GM12875 (cell line): ENCODE results near the gene ARHGEF16.

Source experiments
- H3K4me3 ChIP-seq: one replicate; pipeline ENCODE4 v1.5.1; 2011; ENCODE audit warnings: low read depth, low read length, control low read depth
- TF ChIP-seq, protein P1 (sequence below): IDR thresholded peaks from 2 replicates; pipeline ENCODE4 v1.5.1; 2011; ENCODE audit warnings: low read depth, mild to moderate bottlenecking, control low read depth, inconsistent platforms, low read length, moderate library complexity, borderline replicate concordance; ENCODE audit not compliant: insufficient read depth

Gene ARHGEF16

DNA sequence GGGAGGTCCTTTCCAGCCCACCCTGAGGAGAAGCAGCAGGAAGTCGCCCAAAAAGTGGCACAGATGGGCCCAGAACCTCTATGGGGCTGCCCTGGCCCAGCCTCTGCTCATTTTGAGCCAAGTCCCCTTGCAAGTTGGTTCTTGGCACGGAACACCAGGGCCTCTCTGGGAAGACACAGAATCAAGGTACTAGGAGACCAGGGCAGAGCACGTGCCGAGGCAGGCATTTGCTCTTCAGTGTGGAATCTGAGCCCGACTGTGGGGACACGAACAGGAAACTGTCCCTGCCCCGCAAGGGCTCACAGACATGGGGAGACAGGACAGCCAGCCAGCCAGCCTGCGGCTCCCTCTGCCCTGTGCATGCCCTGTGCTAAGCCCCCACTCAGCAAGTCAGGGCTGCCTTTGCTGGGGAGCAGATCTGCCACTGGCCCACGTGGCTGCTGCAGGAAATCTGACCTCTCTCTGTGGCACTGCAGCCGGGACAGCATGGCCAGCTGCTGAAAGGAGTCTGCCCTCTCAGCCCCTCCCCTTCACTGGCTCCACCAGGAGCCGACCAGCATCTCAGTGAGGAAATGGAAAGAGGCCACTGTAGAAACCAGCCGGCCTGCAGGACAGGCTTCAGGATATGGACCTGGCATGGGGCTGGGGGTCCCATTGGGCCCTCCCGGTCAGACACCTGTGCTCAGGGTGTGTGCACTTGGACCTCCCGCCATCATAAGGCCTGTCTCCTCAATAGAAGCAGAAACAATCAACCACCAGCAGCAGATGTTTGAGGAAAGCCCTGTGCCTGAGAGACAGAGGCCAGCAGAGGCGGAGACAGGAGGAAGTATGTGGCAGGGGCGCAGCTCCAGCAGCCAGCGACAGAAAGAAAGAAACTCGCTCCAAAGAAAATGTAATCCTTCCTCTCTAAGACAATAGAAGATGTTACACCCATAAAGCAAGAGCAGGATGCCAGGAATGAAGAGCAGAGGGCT, 3.7 kb downstream of the ARHGEF16 start:
- no peak overlapping the region for H3K4me3 ChIP-seq
- TF ChIP-seq, protein P1, sequence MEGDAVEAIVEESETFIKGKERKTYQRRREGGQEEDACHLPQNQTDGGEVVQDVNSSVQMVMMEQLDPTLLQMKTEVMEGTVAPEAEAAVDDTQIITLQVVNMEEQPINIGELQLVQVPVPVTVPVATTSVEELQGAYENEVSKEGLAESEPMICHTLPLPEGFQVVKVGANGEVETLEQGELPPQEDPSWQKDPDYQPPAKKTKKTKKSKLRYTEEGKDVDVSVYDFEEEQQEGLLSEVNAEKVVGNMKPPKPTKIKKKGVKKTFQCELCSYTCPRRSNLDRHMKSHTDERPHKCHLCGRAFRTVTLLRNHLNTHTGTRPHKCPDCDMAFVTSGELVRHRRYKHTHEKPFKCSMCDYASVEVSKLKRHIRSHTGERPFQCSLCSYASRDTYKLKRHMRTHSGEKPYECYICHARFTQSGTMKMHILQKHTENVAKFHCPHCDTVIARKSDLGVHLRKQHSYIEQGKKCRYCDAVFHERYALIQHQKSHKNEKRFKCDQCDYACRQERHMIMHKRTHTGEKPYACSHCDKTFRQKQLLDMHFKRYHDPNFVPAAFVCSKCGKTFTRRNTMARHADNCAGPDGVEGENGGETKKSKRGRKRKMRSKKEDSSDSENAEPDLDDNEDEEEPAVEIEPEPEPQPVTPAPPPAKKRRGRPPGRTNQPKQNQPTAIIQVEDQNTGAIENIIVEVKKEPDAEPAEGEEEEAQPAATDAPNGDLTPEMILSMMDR = no peak

DNA sequence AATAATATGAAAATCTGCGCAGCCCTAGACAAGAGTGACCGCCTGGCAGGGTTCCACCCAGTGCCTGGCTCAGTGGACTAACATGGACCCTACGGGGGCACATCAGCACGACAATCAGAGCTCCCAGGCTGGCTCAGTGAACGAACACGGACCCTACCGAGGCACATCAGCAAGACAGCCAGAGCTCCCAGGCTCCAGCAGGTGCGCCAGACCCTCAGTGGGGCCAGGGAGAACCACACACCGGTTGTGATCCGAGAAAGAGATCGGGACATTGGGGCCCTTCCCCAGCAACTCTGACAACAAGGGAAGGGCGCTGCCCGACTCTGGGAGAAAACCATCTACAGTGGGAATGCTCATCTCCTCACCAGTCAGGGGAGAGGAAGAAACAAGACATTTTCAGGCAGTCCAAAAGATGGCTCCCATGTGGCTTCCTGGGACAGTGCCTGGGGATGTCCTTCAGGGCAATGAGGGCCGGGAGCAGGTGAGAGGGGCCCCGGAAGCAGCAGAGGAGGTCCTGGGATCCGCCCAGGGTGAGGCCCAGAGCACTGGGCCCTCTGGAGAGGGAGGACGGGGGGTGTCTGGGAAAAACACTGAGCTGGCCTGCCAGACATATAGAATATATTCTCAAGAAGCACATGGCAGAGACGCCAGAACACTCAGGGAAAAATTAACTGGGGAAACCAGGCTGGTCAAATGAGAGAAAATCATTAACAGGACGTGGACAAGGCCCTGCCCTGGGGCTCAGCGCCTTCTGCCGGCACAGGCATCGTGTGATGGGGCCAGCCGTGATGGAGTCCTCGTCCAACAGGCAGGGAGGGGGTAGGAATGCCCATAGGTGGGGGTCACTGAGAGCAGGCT, 4.8 kb downstream of the ARHGEF16 start:
- H3K4me3 ChIP-seq = no peak overlapping the region
- TF ChIP-seq, protein P1 = no peak

DNA sequence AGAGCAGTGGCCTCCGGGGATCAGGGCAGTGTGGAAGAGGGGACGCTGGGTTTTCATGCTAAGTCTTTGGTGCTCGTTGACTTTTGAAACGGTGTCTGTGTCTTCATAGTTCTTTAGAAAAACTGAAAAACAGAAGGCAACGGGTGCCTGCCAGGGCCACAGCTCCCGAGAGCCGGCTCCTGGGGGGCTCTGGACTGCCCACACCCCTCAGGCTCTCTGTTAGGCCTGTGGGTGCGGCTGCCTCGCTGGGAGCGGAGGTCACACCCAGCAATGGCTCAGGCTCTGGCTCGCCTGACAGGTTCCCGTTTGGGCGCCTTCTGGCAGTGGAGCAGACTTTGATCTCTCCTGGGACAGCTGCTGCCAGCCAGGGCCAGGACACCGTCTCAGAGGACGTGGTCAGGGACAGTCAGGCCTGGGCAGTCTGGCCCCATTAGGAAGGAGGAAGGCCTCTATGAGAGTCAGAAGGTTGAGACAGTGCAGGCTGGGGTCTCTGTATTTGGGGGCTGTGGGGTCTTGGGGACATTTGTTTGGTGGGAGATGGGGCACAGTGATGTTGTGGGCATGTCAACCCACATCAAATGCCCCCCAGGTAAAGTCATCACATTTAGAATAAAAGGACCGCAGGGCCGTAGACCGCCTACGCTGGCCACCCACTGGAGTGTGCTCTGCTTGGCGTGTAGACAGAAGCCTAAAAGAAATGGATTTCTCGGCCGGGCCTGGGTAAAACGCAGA, 5.6 kb downstream of the ARHGEF16 start:
- TF ChIP-seq, protein P1 = no peak
- no peak overlapping the region for H3K4me3 ChIP-seq

DNA sequence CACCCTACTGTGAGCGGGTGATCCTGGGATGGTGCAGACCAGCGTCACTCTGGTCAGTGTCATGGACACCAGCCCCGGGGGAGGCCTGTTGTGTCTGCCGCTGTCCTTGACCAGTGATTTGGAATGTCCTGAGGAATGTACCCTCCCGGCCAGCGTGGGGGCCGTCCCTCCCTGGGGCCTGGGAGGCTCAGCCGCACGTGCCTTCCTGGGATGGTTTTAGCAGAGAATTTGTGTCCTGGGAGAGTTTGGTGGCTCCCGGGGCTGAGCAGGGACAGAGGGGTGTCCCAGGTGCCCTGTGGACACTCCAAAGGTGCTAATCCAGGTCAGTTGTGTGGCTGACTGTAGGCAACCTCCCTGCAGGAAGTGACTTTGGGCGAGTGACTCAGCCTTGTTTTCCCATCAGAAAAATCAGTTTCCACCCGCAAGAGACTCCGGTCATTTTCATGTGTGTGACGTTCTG, 6.2 kb downstream of the ARHGEF16 start:
- TF ChIP-seq, protein P1 = no peak
- no peak overlapping the region for H3K4me3 ChIP-seq

DNA sequence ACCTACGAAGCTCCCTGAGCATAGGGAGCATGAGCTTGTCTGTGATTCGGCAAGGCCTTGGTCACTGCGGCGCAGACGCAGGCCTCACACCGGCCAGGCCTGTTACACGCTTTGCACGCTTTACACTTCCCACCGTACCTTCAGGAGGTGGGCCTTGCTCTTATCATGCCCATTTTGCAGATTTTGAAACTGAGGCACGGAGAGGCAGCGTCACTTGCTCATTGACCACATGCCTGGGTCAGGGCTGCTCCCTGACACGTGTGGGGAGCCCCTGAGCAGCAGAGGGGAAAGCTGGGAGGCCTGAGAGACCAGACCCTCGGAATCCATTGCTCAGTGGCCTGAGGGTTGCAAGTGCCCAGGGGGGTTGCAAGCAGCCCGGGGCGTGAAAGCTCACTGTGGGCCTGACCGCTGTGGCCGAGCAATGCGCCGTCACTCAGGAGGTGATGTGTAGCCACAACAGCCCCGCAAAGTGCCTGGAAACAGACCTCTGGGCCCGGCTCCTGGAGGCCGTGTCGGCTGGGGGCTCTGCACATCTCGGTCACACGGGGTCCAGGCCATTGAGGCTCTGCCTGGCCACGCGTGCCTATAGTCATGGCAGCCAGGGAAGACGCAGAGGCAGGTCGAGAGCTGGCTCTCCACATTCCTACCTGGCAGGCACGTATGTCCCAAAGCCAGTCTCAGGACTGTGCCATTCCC, 6.9 kb downstream of the ARHGEF16 start:
- TF ChIP-seq, protein P1 = no peak
- no peak overlapping the region for H3K4me3 ChIP-seq

DNA sequence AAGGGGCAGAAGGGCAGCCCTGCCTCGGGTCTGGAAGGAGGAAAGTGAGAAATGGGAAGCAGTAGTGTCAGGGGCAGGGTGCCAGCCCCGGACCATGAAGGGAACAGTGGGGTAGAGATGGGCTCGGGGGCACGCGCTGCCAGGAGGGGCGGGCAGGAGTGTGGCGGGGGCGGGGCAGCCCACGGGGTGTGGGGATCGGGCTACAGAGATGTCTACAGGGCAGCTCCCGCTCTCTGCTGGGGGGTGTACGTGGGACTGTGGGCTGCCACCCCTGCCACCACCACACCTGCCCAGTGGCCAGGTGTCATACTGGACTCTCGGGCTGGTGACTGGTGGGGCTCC, 7.4 kb downstream of the ARHGEF16 start:
- TF ChIP-seq, protein P1 = no peak
- no peak overlapping the region for H3K4me3 ChIP-seq
